ENCODE results near the gene MCOLN1.
A peak's percentile ranks its signal among the peaks of the same experiment; 100 is the strongest.

MCOLN1 gene

DNA sequence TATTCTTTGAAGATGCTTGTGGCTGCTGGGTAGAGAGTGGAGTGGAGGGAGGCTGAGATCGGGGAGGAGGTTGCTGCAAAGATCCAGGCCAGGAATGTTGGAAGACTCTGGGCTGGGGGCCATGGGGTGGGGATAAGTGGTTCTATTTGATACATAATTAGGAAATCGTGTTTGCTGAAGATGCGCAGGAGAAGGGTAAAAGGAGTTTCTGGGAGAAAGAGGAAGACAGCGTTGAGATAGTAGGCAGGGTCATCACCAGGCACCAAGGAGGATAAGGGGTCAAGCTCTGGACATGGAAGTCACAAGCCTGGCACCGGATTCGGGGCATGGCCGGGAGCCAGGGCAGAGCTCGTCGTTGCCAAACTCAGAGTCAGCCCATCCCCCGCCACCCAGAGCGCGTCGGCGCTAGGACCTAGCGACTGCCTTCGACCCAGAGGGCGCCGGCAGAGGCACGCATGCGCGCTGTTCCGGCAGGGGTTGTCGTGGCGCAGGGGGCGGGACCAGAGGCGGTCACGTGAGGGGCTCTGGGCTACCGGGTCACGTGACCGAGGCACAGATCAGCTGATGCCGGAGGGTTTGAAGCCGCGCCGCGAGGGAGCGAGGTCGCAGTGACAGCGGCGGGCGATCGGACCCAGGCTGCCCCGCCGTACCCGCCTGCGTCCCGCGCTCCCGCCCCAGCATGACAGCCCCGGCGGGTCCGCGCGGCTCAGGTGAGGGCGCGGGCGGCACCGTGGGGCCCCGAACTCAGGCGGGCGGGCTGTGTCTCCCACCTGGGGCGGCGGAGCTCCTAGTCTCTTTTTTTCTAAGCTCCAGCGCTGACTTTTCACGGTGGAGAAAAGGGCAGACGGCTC, at the start of gene MCOLN1:
Gene MCOLN1, plus strand, starts transcription at position 553 of the 851 bp plus-strand sequence. Its CDS starts 127 bp downstream, at position 680.
- DNase-seq, result peak; percentile 98 to 99

DNA sequence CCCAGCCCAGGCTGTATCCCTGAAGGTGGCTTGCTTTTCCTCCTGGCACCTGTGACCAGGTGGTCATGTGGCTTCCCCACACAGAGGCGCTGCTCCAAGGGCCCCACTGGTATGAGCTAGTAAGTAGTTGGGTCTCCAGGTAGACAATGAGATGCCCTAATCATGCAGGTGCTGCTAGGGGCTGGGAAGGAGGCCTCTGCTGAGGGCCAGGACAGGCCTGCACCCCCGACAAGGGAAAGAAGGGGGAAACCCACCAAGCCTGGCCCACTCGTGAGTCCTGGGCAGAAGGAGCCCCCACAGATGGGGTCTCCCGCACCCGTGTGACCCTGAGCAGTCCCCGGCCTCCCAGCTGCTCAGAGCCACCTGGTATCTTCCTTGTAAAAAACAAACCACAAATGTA, 46.8 kb upstream of the MCOLN1 start:
- DNase-seq, result no peak

DNA sequence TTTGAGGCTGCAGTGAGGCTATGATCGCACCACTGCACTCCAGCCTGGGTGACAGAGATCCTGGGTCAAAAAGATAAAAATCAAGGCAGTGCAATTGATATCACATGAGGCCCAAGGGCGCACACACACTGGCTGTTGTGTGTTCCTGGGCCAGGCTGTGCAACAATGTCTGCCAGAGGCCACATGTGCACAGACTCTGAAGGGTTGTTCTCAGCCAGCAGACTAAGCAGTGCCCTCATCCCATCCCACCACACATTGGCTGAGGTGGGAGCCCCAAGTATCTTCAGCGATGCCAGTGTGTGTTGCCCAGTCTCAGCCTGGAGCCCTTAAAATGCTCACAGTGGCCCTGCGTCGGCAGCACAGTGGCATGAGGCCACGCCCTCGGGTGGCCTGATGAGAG, 46.2 kb upstream of the MCOLN1 start:
- no peak for DNase-seq

DNA sequence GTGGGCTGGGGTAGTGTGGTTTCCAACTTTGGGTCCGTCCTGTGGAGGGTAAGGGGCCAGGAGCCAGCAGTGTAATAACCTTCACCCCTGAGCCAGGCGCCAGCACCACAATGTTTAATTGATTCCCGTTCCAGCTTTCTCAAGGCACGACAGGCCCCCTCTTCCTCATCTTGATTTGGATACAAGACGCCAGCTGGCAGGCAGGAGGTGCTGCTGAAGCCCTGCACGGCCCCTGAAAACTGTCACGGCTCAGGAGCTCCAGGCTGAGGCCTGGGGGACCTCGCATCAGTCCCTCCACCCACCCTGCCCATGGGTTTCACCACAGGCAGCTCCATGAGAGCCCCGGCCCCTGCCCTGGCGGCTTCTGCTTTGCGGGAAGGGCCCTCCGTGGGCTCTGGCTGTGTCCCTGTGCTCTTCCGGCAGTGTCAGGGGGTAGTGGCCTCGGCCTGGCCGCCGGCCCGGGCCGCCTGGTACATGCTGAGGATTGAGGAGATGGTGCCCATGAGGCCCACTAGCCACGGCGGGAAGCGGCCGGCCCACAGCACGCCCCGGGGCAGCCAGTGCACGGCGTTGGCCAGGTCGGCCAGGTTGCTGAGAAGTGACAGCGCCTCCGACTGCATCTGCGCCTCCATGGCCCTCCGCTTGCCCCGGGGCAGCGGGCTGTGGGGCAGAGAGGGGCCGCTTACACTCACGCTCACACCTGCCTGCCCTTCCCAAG, 45.5 kb upstream of the MCOLN1 start:
- no peak for DNase-seq

DNA sequence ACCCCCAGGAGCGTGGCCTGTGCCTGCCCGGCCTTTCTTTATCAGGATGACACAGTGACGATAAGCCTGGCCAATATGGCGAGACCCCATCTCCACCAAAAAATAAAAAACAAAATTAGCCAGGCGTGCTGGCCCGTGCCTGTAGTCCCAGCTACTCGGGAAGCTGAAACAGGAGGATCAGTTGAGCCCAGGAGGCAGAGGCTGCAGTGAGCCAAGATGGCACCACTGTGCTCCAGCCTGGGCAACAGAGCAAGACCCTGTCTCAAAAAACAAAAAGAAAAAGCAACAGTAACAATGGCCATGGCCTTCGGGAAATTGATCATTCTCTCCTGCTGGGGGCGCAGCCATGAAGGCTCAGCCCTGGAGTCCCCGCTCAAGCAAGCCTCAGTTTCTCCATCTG, 44.7 kb upstream of the MCOLN1 start:
- no peak for DNase-seq

DNA sequence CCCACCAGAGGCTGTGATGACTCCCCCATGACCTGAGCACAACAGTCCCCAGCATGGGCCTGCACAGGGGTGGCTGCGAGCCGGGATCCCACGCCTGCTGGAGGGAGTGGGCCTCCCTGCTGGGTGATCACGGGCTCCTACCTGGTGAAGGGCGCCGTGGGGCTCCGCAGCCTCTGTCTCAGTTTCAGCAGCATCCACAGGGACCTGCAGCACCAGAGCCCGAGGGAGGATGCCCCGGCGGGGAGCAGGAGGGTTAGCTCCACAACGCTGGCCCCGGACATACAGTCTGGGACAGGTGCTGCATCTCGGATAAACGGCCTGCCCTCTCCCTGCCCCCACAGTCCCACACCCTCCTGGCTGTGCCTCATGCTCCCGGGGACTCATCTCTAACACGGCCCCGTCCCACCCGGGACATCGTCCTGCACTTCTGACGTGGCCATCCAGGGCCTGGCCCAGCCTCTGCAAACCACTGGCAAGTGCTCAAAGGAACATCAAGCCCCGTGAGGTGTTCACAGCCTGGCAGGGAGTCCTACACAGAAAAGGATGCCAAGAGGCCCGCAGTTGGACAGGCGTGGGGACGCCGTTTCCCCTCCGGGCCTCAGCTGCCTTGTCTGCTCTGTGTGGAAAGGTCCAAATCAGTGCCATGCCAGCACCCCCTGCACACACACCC, 44.1 kb upstream of the MCOLN1 start:
- DNase-seq, result no peak

DNA sequence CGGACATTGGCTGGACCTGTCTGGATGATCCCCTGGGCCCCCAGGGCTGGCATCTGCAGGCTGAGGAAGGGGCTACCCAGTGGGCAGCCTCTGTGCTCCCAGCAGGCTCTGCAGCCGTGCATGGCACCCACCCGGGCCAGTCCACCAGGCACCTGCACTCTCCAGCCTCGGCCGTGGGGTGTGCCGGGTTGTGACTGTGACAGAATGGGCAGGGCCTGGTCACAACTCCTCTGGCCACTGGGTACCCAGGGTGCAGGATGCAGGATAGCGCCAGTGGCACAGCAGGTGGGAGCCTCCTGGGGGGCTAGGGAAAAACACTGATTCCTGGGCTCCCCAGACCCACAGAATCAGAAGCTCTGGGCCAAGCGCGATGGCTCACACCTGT, 43.6 kb upstream of the MCOLN1 start:
- no peak for DNase-seq

DNA sequence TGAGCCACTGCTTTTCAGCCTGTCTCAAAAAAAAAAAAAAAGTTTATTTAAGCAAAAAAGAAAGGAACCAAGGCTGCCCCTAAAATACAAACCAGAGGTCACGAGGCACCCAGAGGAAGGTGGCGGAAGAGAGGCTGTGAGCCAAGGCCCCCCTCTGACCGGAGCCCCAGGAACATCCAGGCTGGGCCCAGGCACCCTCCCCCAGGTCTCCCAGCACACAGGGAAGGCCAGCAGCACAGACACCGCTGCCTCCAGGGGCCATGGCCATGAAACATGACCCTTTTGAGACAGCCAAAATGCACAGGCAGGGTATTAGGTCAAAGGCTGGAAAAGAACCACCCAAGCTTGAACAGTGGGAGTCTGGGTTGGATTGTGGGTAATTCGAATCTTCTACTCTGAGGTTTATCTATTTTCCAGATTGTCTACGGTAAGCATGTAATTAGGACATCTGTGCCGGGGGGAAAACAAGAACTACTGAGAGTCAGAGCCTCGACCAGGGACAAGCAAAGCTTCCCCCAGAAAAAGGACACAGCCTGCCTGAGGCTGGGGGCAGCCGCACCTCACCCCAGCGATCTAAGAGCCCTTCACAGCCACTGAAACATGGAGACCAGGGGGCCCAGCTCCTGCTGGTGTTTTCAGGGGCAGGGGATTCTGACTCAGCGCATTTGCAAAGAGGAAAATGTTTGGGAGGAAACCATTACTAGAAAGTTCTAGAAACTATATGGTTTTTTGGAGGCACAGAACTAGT, 42.0 kb upstream of the MCOLN1 start:
- no peak for DNase-seq

DNA sequence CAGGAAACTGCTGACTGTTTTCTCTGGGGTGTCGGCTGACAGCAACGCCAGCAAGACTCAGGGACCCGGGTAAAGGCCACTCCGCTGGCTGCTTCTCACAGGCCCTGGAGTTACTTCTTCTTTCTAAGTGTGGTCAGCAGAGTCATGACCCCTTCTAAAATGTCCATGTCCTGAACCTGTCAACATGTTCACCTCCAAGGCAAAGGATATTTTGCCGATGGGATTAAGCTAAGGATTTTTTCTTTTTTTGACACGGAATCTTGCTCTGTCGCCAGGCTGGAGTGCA, 41.5 kb upstream of the MCOLN1 start:
- DNase-seq, result no peak

DNA sequence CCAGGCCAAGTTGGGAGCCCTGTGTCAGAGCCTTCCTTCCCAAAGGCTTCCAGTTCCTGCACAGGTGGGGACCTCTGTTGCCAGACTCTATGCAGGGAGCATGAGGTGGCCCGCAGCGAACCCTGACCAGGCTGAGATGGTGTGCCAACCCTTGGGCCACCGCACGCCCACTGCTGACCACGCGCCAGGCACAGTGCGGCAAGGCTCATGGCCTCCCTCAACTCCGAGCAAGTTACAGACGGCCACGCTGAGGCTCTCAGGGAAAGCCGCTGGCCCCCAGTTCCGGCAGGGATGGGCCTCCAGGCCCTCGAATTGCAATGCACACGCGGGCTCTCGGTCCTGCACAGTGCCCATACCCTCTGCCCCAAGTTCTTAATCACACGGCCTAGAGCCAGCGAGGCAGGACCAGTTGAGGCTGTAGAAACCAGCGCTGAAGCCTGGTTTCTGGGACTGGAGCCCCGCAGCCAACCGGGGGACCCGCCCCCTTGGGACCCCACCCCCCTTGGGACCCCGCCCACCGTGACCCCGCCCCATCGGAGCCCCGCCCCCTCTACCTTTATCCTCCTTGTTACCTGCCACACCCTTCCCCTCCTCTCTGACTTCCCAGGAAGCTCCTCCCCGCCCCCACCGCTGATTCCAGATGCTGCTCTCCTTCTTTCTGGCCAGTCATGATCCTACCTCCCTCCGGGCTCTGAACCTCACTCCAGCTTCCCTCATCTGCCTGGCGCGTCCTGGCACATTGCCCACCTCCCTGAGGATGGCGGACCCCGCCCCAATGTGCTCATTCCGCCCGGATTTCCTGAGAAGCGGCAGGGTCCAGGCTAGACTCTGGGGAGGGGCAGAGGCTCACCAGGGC, 39.6 kb upstream of the MCOLN1 start:
- DNase-seq, result peak in 1 of 2 donors; percentile 27

DNA sequence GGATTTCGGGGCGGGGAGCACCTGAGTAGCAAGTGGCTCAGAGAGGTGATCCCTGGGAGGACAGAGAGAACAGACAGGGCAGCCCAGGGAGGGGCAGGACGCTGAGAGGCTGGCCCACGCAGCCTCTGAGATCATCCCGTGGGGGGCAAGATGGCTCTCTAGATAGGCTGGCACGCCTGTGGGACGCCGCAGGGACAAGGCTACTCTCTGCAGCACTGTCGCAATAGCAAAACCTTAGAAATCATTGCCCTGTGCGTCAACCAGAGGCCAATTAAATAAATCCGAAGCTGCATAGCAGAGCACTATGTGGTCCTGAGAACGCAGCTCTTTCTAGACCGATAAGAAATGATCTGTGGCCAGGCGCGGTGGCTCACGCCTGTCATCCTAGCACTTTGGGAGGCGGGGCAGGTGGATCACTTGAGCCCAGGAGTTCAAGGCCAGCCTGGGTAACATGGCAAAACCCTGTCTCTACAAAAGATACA, 38.7 kb upstream of the MCOLN1 start:
- no peak for DNase-seq

DNA sequence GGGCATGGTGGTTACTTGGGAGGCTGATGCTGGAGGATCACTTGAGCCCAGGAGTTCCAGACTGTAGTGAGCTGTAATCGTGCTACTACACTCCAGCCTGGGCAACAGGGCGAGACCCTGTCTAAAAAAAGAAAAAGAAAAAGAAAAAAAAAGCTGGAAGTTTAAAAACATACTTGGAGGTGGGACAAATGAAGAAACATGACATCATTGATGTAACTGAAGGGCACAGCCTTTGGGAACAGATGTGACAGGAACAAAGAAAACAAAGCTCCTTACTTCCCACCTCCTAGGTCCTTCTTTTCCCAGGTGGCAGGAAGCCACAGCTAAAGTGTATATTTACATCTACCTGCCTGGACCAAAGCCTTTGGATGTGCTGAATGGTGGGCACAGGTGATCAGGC, 35.5 kb upstream of the MCOLN1 start:
- no peak for DNase-seq

DNA sequence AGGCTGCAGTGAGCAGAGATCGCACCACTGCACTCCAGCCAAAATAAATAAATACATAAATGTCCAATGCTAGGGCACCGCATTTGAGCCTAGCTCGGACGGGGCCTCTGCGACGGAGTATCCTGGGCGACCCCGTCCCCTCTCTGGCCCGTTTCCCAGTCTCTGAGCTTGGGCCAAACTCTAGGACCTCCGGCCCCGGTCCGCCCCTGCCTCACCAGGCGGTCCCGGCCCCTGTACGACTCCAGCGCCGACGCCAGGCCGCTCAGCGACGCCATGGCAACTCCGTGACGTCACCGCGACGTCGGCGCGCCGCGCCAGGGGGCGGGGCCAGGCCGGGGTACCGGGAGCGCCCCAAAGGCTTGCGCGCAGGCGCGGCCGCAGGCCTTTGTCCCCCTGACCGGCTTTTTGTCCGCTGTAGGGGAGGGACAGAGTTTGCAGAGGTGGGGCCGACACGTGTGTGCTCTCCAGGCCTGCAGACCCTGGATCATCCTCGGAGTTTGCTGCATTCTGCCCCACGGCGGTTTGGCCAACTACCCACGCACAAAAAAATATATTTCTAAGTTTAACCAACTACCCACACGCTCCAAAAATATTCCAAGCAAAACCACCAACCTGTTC, 33.6 kb upstream of the MCOLN1 start, which contains the start of gene PEX11G:
Gene PEX11G, minus strand, starts transcription at position 300 of the 618 bp plus-strand sequence. Its CDS starts 25 bp downstream, at position 275.
- peak; percentile 89 to 90 for DNase-seq

DNA sequence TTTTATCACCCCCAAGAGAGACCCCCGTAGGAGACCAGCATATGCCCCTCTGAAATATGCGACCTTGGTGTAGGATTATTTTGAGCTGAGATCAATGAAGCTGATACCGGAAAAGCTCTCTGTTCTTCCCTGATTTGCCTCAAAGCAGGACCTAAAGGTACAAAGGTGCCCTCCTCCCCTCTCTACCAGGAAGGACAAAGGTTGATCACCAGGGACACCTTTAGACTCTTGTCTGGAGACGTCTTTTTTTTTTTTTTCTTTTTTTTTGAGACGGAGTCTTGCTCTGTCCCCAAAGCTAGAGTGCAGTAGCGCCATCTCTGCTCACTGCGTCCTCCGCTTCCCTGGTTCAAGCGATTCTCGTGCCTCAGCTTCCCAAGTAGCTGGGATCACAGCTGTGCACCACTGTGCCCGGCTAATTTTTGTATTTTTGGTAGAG, 32.8 kb upstream of the MCOLN1 start:
- DNase-seq, result no peak

DNA sequence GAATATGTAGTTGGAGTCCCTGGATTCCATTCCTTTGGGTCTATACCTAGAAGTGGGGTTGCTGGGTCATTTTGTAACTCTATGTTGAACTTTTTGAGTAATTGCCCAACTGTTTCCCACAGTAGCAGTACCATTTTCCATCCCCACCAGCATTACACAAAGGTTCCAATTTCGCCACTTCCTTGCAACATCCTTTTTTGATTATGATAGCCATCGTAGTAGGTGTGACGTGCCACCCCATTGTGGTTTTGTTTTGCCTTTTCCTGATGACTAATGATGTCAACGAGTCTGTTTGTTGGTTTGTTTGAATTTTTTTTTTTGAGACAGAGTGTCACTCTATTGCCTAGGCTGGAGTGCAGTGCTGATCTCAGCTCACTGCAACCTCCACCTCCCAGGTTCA, 30.3 kb upstream of the MCOLN1 start:
- peak in 1 of 2 donors; percentile 76 for DNase-seq

DNA sequence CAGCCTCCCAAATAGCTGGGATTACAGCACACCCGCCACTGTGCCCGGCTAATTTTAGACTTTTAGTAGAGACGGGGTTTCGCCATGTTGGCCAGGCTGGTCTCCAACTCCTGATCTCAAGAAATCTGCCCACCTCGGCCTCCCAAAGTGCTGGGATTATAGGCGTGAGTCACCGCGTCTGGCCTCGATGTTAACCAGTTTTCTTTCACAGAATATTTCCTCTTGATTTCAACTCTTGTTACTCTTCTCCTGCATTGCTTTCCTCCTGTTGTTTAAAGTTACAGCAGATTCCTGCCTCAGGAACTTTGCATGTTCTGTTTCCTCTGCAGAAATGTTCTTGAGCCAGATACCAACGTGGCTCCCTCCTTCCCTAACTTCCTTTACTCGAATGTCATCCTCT, 29.9 kb upstream of the MCOLN1 start:
- DNase-seq, result no peak

DNA sequence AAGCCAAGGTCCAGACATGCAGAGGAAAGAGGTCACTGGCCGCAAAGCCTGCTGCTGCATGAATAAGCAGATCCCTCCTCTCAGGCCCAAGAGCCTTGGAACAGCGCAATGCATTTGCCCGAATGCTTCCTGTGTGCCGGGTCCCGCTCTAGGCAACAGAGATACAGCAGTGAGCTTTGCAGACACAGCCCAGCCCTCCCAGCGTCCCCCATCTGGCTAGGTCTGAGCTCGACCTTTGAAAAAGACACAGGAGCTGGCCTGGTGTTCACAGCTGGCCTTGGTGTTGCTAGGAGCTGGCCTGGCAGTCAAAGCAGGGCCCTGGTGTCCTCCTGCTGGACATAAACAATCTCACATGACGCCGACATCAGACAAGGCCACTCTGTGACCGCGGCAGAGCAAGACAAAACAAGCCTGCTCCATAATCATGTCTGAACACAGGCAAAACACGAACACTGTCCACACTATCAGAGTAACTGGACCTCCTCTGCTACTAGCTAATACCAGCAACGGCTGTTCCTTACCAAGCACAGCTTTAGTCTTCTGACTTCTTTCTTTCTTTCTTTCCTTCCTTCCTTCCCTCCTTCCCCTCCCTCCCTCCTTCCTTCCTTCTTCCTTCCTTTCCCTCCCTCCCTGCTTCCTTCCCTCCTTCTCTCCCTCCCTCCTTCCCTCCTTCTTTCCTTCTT, 27.9 kb upstream of the MCOLN1 start:
- DNase-seq, result no peak

DNA sequence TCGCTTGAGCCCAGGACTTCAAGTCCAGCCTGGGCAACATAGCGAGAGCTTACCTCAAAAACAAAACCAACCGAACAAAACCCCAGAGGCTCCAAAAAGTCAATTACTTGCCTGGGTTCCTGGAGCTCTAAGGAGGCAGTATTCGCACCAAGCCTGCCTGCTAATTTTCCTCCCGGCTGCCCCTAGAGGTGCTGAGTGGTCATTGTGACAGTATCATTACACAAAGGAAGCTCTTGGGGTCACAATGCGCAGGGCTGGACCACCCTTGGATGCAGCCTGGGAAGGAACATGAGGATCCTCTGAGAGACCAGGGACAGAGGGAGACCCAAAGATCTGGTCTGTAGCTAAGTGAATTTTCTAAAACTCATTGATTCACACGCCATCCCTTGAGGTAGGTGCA, 25.1 kb upstream of the MCOLN1 start:
- no peak for DNase-seq

DNA sequence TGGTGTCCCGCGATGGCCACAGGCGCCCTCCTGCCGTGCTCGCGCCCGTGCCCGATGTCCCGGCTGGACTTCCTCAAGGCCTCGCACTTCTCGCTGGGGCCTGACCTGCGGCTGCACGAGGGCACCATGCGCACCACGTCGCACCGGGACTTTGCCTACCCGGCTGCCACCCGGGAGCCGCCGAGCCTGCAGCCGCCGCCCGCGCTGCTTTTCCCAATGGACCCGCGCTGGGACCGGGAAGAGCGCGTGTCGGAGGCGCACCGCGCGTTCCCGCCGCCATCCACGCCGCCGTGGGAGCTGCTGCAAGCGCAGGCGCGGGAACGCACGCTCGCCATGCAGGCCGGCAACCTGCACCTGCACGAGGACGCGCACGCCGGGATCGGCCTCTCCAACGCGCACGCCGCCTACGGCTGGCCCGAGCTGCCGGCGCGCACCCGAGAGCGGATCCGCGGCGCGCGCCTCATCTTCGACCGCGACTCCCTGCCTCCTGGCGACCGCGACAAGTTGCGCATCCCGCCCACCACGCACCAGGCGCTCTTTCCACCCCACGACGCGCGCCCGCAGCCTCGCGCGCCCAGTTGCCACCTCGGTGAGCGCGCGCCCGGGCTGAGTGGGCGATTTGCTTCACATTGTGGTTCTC, 21.5 kb upstream of the MCOLN1 start:
- DNase-seq, result no peak

DNA sequence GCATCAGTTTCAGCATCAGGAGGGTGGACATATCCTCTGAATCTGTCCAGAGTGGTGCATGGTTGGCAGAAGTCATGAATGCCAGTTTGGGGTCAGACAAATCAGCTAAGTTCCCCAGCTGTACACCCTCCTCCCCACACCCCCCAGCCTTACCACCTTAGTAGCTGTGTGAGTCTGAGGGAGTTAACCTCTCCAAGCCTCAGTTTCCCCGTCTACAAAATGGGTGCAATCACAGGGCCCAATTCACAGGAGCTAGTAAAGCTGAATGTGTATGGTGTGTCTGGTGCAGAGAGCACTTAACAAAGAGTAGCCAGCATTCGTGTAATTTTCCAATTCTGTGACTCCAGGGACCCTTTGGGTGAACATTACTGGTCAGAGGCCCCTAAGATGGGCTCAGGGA, 19.9 kb upstream of the MCOLN1 start:
- no peak for DNase-seq
